HG02884 (cell line): ENCODE measurements around the gene ZBTB42.

Source experiments
- ATAC-seq: cut with Tn5 transposase; IDR thresholded peaks from one replicate; pipeline ENCODE4 v1.9.1; 2021; ENCODE audit warnings: mild to moderate bottlenecking, moderate library complexity; ENCODE audit not compliant: unreplicated experiment

Gene ZBTB42

DNA sequence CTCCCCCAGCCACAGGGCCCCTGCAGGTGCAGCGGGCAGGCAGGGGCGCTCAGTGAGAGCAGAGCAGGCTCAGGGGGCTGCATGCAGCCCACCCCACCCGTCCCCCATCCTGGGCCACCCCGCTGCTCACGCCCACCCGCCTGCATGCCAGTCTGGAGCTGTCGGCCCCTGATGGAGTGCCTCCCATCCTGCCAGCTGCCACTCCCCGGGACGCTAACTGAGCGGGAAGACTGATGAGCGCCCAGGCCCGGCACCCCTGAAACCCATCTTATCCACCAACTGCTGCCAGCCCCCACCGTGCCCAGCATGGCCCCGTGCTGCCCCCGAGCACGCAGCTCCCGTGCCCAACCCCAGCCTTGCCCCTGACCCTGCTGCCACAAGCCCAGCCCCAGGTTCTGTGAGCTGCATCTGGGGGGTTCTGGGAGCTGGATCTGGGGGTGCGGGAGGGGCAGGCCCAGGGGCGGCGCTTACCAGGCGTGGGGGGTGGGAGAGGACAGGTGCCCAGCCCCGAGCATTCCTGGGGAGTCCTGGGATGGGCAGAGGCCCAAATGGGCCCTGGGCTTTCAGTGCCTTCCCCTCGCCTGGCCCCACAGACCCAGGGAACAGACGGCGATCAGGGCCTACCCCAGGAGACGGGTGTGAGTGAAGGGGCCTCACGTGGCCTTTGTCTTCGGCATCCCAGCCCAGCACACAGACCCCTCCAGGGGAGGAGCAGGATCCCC, 18.7 kb upstream of the ZBTB42 start:
- no peak for ATAC-seq

DNA sequence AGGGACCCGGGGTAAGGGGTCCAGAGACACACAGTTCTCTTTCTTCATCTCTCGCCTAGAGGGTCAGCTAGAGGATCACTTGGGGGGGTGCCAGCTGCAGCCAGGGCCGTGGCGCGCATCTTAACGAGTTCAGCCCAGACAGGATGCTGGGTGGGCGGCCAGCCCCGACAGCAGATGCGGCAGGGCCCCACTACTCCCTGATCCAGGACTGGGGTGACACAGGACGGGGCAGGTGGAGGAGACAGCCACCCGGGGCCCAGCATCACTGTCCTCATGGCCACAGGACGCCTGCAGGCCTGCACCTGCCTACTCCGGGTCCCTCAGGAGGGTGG, 18.1 kb upstream of the ZBTB42 start:
- no peak for ATAC-seq

- ATAC-seq: no peak
Measured at GRCh38 chr14:104783484-104784217, 17.2 kb upstream of the ZBTB42 start.

- ATAC-seq: no peak
Measured at GRCh38 chr14:104784218-104784568, 16.7 kb upstream of the ZBTB42 start.

DNA sequence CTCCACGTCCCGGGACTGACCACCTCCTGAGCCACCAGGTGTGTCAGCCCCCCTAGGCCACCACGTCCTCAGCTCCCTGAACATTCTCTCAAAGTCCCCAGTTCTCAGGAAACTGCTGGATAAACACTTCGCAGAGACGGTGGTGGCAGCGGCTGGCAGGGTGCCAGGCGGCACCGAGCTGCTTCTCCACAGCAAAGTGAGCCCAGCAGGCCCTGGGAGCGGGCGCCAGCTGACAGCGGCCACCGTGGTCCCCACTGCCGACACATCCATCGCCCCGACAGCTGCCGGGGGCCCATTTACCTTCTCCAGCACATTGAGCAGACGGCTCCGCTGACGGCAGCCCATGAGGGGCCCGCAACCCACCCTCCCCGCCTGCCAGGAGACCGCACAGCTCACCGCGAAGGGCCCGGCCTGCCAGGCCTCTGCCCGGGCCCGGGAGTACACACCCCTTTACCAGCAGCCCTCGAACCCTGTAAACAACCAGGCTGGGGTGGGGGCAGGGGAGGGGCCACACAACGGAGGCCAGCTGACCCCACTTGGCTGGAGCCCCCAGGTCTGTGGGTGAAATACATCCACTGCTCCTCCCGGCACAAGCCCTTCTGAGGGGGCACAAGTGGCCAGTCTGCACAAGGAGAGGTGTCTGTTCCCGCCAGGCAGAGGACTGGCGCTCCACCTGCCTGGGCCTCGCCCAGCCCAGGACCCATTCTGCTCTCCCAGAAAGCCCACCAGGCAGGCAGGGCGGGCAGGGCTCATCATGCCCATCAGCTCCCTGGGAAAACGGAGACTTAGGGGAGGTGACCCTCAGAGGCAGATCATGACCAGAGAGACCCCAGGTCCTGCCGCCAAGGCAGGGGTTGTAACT, 15.8 kb upstream of the ZBTB42 start:
- ATAC-seq: no peak

GRCh38 chr14:104785708-104786080, 15.2 kb upstream of the ZBTB42 start:
- ATAC-seq: no peak

DNA sequence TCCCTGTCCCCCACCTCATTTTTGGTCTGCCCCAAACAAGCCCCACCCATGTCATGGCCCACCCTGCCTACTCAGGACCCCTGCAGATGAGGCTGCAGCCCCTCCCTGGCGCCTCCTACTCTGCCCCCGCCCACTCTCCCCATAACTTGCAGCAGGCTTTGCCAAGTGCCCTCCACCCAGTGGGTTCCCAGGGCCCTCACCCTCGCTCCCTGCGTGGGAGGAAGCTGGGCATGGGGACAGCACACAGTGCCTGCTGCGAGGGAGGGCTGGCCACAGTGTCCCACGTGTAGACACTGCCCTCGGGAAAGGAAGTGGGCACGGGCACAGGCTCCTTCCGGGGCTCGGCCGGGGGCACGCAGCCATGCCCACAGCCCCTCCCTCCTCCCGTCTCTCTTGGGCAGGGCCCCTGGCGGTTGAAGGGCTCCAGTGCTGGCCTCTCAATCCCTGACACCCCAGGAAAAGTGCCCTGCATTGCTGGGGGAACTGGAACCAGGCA, 14.8 kb upstream of the ZBTB42 start:
- ATAC-seq: no peak

DNA sequence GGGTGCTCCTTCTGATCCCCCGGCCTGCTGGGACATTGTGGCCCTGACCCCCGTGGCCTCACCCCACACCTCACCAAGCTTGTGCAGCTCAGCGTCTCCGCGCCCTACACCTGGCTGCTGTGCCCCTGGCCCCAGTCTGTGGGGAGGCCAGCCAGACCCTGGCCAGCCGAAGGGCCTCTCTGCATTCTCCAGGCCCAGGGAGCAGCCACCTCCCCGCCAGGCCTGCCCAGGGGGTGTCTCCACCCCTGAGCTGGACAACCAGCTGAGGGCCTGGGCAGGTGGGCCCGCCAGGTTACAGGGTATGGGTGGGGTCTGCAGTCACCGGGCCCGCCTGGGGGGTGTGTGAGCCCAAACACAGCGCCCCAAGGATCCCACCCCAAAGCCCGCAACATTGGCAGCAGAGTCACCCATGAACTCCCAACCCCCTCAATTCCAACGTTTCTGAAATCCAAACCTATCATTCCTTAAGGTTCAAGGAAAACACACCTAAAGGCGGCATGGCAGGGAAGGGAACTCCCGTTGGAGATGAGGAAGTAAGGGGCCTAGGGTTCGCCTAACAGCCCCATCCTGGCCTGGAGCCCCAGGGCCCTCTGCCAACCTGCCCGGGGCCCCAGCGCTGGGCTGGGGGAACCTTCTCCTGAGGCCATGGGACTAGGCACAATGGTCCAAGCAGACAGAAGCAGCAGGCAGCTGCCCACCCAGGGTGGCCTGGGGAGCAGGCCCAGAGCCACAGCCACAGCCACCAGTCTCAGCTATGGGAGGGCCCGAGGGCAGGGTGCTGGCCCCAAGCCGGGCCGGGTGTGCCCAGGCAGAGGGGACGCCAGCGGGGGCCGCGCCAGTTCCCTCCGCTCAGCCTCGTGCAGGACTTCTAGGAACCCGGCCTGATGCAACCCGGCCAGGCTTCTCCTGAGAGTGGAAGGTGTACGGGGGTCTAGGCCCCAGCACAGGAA, 13.9 kb upstream of the ZBTB42 start:
- ATAC-seq: no peak

- ATAC-seq: no peak
Measured at GRCh38 chr14:104787736-104788135, 13.2 kb upstream of the ZBTB42 start.

DNA sequence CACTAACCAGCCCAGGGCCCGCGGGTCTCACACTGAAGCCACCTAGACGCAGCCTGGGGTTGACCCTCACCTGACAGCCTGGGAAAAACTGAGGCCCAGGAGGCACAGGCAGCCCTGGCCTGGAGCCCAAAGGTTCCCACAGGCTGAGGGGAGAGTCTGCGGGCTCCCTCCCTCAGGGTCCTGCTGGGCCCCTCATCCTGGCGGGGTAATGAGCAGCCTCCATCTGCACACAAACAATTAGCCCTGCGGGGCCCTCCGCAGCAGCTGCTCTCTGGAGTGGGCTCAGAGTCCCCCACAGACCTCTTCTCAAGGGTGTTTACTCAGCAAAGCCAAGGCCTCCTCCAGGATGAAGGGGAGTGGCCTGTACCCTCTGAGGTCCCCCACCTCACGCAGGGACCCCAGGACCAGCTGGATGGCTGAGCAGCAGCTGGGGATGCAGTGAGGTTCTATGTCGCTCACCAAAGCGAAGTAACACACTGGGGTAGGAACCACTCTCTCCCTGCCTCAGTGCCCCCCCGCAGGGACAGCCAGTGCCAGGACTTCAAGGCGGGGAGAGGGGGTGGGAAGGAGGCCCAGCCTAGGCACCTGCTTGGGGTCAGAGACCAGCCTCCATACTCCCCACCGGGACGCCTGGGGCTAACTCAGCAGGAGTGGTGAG, 12.6 kb upstream of the ZBTB42 start:
- no peak for ATAC-seq

- ATAC-seq: no peak
Measured at GRCh38 chr14:104788873-104789663, 11.8 kb upstream of the ZBTB42 start.

DNA sequence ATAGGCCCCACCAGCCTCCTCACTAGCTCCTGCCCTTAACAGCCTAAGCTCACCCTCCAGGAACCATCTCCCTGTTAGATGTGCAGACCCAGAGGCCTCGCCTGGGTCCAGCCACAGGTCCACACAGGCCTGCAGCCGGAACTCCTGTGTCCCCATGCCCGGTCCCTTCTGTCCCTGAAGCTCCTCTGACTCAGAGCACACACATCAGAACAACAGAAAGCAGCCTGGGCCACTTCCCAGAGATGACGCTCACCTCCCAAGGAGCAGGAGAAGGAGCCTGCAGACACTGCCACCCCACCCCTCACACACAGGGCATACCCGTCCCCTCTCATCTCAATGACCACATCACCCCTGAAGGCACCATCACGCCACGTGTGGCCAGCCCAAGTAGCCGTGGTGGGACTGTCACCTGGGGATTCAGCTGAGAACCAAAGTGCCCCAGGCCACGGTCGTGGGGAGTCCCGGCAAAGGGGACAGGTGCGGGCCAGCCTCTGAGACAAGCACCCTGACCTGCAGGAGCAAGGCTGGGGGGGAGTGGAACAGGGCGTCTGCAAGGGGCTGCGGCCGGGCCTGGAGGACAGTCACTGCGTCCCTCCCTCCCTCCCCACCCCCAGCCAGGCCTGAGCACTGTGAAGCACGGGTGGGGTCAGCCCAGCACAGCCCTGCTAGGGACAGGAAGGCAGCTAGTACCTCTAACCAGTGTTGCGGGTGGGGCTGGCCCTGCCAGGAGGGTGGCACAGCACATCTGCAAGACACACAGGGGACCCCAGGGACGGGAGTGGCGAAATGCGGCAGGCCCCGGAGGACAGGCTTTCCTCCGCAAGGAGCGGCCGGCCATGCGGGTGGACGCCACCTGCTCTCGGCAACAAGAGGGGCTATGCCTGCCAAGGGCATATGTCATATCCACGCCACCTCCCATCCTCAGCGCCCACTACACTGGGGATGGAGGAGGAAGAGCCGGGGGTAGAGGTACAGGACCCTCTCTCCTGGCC, 10.9 kb upstream of the ZBTB42 start:
- no peak for ATAC-seq

DNA sequence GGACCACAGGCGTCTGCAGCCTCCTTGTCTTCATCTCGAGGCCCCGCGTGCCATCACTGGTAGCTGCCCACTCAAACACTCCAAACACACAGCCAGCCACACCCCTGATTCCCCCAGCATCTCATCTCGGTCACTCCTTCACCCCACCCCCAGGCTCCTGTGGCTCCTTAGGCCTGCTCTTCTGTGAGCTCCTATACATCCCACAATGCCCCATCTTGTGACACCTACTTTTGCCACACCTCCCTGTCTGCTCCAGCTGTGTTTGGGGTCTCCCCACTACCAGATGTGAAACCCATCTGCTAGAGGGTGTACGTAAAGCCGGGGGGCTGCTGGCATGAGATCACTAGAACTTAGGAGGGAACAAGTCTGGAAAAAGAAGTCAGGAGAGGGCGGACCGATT, 9.5 kb upstream of the ZBTB42 start:
- ATAC-seq: no peak

- no peak for ATAC-seq
Measured at GRCh38 chr14:104792101-104792884, 8.6 kb upstream of the ZBTB42 start.

DNA sequence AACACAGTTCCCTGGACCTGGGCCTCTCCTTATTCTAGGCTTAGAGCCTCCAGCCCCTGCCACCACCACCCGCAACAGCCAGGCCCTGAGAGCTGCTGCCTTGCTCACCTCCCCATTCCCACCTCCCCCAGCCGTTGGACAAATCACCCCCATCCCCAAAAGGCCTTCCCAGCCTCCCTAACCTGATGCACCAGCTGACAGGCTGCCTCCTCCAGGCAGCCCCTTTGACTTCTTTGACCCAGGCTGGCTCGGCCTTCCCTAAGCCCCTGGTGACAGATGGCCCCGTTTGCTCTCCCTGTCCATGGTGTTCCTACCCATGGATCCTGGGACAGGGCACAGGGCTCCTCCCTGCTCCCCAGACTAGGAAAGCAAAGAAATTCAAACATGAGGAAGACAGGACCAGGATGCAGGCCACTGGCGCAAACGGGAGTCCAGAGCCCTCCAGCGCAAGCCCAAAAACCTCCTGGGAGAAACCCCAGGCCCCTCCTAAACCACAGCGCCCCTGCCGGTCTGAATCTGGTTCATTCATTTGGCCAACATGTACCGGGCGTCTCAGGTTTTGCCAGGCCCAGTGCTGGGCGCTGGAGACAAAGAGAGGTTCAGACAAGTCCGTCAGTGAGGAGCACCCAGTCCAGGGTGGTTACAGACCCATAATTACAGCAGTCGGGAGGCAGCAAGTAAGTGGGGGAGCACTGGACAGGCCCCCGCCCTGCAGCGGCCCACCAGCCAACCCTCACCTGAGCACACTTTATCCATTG, 7.8 kb upstream of the ZBTB42 start:
- ATAC-seq: no peak

GRCh38 chr14:104793703-104793959, 7.3 kb upstream of the ZBTB42 start:
- ATAC-seq: no peak

DNA sequence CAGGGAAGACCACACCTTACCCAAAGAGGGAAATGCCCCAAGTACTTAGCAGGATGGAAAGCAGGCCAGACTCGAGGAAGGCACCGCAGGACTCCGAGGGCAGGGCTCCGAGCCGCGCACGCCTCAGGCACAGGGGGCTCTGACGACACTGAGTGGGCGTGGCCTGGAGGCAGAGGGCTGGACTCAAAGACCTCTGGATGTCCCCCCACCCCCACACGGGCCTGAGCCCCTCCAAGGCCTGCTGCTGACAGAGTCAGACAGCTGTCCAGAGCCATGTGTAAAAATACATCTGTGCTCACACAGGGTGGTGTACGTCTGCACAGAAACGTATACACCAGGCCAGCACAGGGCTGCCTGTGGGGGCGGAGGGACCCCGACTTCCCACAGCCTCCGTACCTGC, 6.8 kb upstream of the ZBTB42 start:
- no peak for ATAC-seq
